BE2C (cell line): ENCODE data around the gene HTRA2.

Experiments
- DNase-seq: peaks from one replicate; pipeline ENCODE4 v3.0.0-alpha.2; 2020
- H3K27me3 ChIP-seq: fragments of 250-450 bp; sonication (Bioruptor Pico); 2 replicates; pipeline ENCODE4 v1.5.1; 2020; ENCODE audit warnings: mild to moderate bottlenecking
- H3K36me3 ChIP-seq: fragments of 250-450 bp; sonication (Bioruptor Pico); 2 replicates; pipeline ENCODE4 v1.5.1; 2020; ENCODE audit warnings: mild to moderate bottlenecking
- H3K4me1 ChIP-seq: fragments of 250-450 bp; sonication (Bioruptor Pico); 2 replicates; pipeline ENCODE4 v1.5.1; 2020
- H3K4me3 ChIP-seq: 2 replicates; pipeline ENCODE4 v1.5.1; 2011; ENCODE audit warnings: low read depth, low read length
- H3K9me3 ChIP-seq: fragments of 250-450 bp; sonication (Bioruptor Pico); 2 replicates; pipeline ENCODE4 v1.5.1; 2020
- CTCF ChIP-seq: IDR thresholded peaks from 2 replicates; pipeline ENCODE4 v1.5.1; 2012; ENCODE audit warnings: mild to moderate bottlenecking, low read depth, low read length

HTRA2 gene

GRCh38 chr2:74486141-74486540 lies 43.6 kb upstream of the HTRA2 start:
- H3K4me1 ChIP-seq, result no peaks in the 10 kb centered on the region
- DNase-seq, result no peak
- no peak overlapping the region for H3K4me3 ChIP-seq

GRCh38 chr2:74488643-74489481 lies 40.9 kb upstream of the HTRA2 start:
- no peak for TF ChIP-seq CTCF
- Histone ChIP-seq H3K27me3 (no peaks in the 10 kb centered on the region), H3K36me3 (no peaks in the 10 kb centered on the region), H3K4me3 (no peak overlapping the region), H3K4me1 (no peaks in the 10 kb centered on the region), H3K9me3 (no peaks in the 10 kb centered on the region)
- DNase-seq, result no peak

More at GRCh38 chr2:74486141-74486540, 43.6 kb upstream of the HTRA2 start:
- H3K9me3 ChIP-seq, result no peaks in the 10 kb centered on the region
- H3K36me3 ChIP-seq, result no peaks in the 10 kb centered on the region
- no peak for TF ChIP-seq CTCF
- H3K27me3 ChIP-seq, result no peaks in the 10 kb centered on the region

- Histone ChIP-seq H3K9me3 (no peaks in the 10 kb centered on the region), H3K4me3 (no peak overlapping the region), H3K4me1 (no peaks in the 10 kb centered on the region), H3K27me3 (no peaks in the 10 kb centered on the region), H3K36me3 (no peaks in the 10 kb centered on the region)
- DNase-seq, result no peak
- TF ChIP-seq CTCF, result no peak
Observed at GRCh38 chr2:74489906-74490305, 39.8 kb upstream of the HTRA2 start.

- TF ChIP-seq CTCF, result no peak
- no peaks in the 10 kb centered on the region for H3K9me3 ChIP-seq
- DNase-seq, result no peak
Observed at GRCh38 chr2:74491648-74492544, 37.8 kb upstream of the HTRA2 start.

GRCh38 chr2:74493546-74493945 lies 36.2 kb upstream of the HTRA2 start:
- TF ChIP-seq CTCF, result no peak
- no peaks in the 10 kb centered on the region for H3K9me3 ChIP-seq
- H3K27me3 ChIP-seq, result no peaks in the 10 kb centered on the region
- no peak for DNase-seq
- no peaks in the 10 kb centered on the region for H3K36me3 ChIP-seq
- no peaks in the 10 kb centered on the region for H3K4me1 ChIP-seq
- no peak overlapping the region for H3K4me3 ChIP-seq

More at GRCh38 chr2:74491648-74492544, 37.8 kb upstream of the HTRA2 start:
- Histone ChIP-seq H3K4me1 (no peaks in the 10 kb centered on the region), H3K4me3 (no peak overlapping the region), H3K27me3 (no peaks in the 10 kb centered on the region), H3K36me3 (no peaks in the 10 kb centered on the region)
